HFF-Myc (cell line): ENCODE measurements around the gene NRP1.

Experiments used
- DNase-seq: peaks from one replicate; pipeline ENCODE4 v3.0.0-alpha.2; 2011; ENCODE audit warnings: low read depth; ENCODE audit errors: extremely low read depth
- H3K4me3 ChIP-seq: replicated peaks from 2 replicates; pipeline ENCODE4 v1.5.1; 2011; ENCODE audit warnings: low read depth, mild to moderate bottlenecking, control low read depth, low read length
- CTCF ChIP-seq: IDR thresholded peaks from 2 replicates; pipeline ENCODE4 v1.5.1; 2012; ENCODE audit warnings: mild to moderate bottlenecking, low read depth, low read length, control low read depth; ENCODE audit errors: missing control alignments

Gene NRP1

GRCh38 chr10:33298893-33299292, 35.6 kb downstream of the NRP1 start:
- no peak for TF ChIP-seq CTCF
- no peak for DNase-seq
- H3K4me3 ChIP-seq = no peak overlapping the region

GRCh38 chr10:33298110-33298509, 36.4 kb downstream of the NRP1 start:
- DNase-seq = no peak
- no peak for TF ChIP-seq CTCF
- H3K4me3 ChIP-seq = no peak overlapping the region

GRCh38 chr10:33295851-33296250, 38.6 kb downstream of the NRP1 start:
- no peak overlapping the region for H3K4me3 ChIP-seq
- no peak for DNase-seq
- no peak for TF ChIP-seq CTCF

GRCh38 chr10:33293531-33294170, 40.8 kb downstream of the NRP1 start:
- DNase-seq = no peak
- H3K4me3 ChIP-seq = no peak overlapping the region
- TF ChIP-seq CTCF = no peak

GRCh38 chr10:33293076-33293475, 41.4 kb downstream of the NRP1 start:
- TF ChIP-seq CTCF = no peak
- DNase-seq = no peak
- H3K4me3 ChIP-seq = no peak overlapping the region

GRCh38 chr10:33291053-33291592, 43.3 kb downstream of the NRP1 start:
- DNase-seq = no peak
- TF ChIP-seq CTCF = no peak

More at GRCh38 chr10:33291053-33291592, 43.3 kb downstream of the NRP1 start:
- no peak overlapping the region for H3K4me3 ChIP-seq
